Suprapubic skin (tissue), 3 donors: ENCODE data around the gene ZNF799.

Source experiments
- POLR2A ChIP-seq, 2 donors: fragments of 450-650 bp; IDR thresholded peaks; one replicate each; pipeline ENCODE4 v1.6.1; 2017; ENCODE audit warnings: antibody characterized with exemption in 2 of 2, mild to moderate bottlenecking in 2 of 2, moderate library complexity in 2 of 2
- TF ChIP-seq, protein P1 (sequence below), 2 donors: fragments of 200-600 bp in 1 of 2; fragments of 450-650 bp in 1 of 2; sonication (generic) in 1 of 2; IDR thresholded peaks; one replicate each; pipeline ENCODE4 v1.5.1; 2016 to 2019; ENCODE audit warnings: antibody characterized with exemption in 2 of 2, mild to moderate bottlenecking in 1 of 2, moderate library complexity in 1 of 2

DNA sequence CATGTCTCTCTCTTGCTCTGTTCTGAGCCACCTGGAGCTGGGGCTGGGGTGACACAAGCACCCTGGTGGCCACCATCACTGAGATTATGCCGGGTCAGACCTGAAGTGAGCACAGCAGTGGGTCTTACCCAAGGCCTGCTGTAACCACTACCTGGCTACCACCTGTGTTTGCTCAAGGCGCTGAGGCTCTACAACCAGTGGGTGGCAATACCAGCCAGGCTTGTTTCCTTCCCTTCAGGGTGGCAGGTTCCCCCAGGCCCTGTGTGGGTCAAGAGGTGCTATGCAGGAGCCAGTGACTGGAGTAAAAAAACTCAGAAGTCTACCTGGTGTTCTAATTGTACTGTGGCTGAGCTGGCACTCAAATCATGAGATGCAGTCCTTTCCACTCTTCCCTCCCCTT lies 47.7 kb upstream of the ZNF799 start:
- TF ChIP-seq POLR2A (IDR thresholded peaks at IDR 0.05), result no peak
- TF ChIP-seq, protein P1, sequence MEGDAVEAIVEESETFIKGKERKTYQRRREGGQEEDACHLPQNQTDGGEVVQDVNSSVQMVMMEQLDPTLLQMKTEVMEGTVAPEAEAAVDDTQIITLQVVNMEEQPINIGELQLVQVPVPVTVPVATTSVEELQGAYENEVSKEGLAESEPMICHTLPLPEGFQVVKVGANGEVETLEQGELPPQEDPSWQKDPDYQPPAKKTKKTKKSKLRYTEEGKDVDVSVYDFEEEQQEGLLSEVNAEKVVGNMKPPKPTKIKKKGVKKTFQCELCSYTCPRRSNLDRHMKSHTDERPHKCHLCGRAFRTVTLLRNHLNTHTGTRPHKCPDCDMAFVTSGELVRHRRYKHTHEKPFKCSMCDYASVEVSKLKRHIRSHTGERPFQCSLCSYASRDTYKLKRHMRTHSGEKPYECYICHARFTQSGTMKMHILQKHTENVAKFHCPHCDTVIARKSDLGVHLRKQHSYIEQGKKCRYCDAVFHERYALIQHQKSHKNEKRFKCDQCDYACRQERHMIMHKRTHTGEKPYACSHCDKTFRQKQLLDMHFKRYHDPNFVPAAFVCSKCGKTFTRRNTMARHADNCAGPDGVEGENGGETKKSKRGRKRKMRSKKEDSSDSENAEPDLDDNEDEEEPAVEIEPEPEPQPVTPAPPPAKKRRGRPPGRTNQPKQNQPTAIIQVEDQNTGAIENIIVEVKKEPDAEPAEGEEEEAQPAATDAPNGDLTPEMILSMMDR (IDR thresholded peaks at IDR 0.05), result no peak
